ENCODE results near the gene METRN.

GRCh38 chr16:676913-677312 lies 38.0 kb upstream of the METRN start:
- TF ChIP-seq BHLHE40 (IDR thresholded peaks at IDR 0.05; ENCODE audit: low read depth, low read length) (no peak), CEBPB (IDR thresholded peaks at IDR 0.05; ENCODE audit: low read depth, low read length) (no peak), MXI1 (IDR thresholded peaks at IDR 0.05; ENCODE audit: borderline replicate concordance, low read depth, low read length) (no peak), CTCF (conservative IDR thresholded peaks at IDR 0.05; ENCODE audit: low read depth, low read length) (no peak), POLR2A (IDR thresholded peaks at IDR 0.05; ENCODE audit: low read depth, low read length) (no peak), CHD1 (IDR thresholded peaks at IDR 0.05; ENCODE audit: low read depth, low read length) (no peak), SMC3 (IDR thresholded peaks at IDR 0.05; ENCODE audit: low read depth, low read length) (no peak), FOS (IDR thresholded peaks at IDR 0.05; ENCODE audit: low read depth, low read length) (no peak)
